ENCODE data around the gene KRTAP5-4.

Gene KRTAP5-4

DNA sequence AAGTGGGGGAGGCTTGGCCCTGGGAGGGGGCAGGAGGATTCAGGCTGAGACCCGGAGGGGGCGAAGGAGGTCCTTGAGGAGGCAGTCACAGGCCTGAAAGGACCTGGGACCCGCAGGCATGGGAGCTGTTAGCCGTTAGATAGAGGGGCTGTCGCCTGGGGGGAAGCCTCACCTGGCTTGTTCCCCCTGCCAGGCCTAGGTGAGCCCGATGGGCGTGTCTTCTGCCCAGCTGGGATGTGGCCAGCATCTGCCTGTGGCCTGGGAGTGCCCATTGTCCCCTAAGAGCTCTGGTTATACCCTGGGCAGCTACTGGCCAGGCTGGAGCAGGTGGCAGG lies 48.1 kb downstream of the KRTAP5-4 start:
- no peak for DNase-seq (ENCODE audit: low read depth in 4 of 4, low spot score in 1 of 4)

DNA sequence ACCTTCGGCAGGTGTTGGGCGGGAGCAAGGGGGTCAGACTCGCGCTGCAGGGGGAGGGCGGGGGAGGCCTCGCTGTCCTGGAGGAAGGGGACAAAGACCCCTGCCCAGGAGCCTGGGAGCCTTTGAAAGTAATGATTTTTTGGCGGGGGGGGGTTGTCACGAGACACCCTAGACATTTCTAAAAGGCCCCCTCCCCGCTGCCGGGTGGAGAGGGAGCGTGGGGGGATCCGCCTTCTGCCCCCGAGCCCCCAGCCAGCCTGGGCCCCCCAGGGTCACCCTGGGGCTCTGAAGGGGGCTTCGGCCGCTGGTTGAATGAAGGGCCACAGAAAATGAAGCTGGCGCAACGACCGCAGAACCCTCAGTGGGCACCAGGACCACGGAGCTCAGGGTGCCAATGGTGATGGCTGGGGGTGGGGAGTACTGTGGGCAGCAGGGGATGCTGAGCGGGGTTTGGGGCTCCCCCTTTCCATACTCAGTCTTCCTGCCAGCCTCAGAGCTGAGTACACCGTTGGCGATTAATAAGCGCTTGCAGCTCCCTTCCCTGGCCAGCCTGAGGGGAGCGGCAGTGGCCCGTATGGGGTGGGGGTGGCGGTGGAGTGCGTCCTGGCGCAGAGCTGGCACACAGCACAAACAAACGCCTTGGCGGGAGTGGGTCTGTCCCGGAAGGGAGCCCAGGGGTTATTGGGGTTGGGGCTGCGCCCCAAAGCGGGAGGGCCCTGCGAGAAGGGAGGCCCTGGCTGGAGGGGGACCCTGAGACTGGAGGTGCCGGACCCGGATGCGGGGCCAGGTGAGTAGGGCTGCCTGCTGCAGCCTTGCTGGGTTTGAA lies 48.6 kb downstream of the KRTAP5-4 start:
- no peak for DNase-seq (ENCODE audit: low read depth in 4 of 4, low spot score in 1 of 4)

DNA sequence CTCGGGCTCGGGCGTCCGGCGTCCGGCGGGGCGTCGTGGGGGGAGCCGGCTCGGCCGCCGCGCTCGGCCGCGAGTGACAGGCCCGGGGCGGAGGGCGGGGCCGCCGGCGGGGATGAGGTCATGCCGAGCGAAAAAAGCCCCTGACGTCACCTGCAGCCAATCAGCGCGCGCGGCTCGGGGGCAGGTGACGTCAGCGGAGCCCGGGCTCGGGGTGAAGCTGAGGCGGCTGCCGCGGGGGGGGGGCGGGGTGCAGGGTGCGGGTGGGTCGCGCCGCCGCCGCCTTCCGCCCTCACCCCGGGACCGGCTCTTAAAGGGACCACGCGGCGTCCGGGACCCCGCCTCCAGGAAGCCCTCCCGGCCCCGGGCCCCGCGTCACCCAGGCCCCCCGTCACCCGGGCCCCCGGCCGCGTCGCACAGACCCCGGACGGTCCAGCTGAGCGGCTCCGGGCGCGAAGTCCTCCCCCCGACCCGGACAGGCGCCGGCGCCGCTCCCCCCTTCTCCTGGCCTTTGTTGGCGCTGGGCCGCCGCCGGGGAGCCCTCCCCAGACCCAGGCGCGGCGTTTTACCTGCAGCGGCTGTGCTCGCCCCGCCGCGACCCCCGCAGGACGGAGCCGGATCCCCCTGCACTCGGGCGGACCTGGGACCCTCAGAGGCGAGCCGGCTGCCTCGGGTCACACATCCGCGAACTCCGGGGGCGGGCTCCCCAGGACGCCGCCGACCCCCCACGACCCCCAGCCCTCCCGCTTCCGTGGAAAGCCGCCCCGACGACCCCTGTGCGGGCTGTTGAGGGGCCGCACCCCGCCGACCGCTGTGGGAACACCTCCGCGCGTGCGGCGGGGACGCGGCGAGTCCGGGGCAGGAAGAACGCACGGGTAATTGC lies 49.5 kb downstream of the KRTAP5-4 start, which contains the start of gene DUSP8:
TSS of gene DUSP8 (minus strand) at position 75 of the 880 bp plus-strand sequence. CDS start 6,445 bp downstream, outside the sequence.
- DNase-seq (ENCODE audit: low read depth in 4 of 4, low spot score in 1 of 4): peak; percentile 79 to 88 (median 85)

DNA sequence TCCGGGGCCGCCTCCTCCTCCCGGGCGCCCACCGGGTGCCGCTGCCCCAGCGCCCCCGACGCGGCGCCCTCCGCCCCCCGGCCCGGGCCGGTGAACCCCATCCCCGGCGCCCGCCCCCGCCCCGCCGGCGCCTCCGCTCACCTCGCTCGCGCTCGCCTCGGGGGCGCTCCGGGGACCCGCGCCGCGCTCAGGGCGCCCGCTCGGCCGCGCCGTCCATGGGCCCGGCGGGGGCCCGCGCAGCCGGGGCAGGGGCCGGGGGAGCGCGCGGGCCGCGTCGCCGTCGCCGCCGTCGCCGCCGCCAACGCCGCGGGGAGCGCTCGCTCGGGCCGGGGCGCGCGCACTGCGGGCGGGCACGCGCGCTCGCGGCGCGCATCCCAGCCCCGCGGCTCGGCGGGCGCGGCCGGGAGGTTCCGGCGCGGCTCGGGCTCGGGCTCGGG lies 50.2 kb downstream of the KRTAP5-4 start:
- no peak for DNase-seq (ENCODE audit: low read depth in 4 of 4, low spot score in 1 of 4)
